ENCODE measurements around the gene IRF2BP1.

DNA sequence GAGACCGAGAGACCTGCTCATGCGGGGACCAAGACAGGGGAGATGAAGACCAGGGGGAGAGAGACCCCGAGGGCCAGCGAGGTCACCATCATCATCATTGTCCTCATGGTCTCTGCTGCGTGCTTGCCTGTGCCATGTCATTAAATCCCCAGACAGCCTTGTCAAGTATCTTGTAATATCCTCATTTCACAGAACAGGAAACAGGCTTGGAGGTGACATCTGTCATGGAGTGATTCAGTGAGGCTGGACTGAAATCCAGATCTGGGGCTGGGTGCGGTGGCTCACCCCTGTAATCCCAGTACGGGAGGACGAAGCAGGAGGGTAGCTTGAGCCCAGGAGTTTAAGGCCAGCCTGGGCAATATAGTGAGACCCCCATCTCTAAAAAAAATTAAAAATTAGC, 34.5 kb upstream of the IRF2BP1 start:
- TF ChIP-seq, protein P1, sequence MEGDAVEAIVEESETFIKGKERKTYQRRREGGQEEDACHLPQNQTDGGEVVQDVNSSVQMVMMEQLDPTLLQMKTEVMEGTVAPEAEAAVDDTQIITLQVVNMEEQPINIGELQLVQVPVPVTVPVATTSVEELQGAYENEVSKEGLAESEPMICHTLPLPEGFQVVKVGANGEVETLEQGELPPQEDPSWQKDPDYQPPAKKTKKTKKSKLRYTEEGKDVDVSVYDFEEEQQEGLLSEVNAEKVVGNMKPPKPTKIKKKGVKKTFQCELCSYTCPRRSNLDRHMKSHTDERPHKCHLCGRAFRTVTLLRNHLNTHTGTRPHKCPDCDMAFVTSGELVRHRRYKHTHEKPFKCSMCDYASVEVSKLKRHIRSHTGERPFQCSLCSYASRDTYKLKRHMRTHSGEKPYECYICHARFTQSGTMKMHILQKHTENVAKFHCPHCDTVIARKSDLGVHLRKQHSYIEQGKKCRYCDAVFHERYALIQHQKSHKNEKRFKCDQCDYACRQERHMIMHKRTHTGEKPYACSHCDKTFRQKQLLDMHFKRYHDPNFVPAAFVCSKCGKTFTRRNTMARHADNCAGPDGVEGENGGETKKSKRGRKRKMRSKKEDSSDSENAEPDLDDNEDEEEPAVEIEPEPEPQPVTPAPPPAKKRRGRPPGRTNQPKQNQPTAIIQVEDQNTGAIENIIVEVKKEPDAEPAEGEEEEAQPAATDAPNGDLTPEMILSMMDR (conservative IDR thresholded peaks at IDR 0.05) = no peak
- no peak for TF ChIP-seq EZH2 (IDR thresholded peaks at IDR 0.05; ENCODE audit: low read depth)

Data from PC-9 (cell line).